Measurements from ENCODE around the gene ANKRD53.
"Not testable (repeated sequence)": the region's sequence is repeated elsewhere in the genome, so short reads cannot be mapped to it uniquely, and the experiment has no call there.

ANKRD53 gene

DNA sequence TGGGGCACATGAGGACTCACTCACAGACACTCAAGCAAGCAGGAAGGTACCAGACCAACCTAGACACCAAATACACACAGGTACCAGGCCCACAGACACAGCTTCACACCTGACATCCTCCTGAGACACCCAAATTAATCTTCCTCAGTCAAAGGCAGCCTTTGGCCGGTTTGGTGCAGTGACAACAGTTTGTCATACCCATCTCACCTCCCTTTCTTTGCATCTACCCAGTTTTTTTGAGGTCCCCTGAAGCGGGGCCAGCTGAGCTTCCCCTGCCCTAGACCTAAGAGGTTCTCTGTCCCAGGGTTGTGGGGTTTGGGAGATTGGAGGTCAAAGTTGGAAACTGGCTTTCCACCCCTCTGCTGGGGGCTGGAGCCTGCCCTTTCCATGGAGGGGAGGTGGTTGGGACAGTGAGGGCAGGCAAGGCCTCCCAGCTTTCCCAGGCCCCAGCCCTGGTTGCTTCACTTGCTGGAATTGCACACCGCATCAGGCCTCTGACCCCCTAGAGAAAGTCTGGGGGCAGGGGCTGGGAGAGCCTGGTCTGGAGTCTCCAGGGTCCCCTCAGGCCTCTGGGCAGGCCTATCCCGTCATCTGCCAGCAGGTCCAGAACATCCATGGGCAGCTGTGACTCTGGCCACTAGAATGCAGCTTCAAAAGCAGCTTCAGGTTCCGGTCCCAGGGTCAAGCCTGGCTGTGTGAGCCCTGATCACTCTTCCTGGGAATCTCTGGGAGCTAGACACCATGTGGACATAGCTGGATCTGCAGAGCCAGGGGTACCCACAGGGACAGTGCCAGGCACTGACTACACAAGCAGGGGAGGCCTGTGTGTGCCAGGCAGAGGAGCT, 28.7 kb downstream of the ANKRD53 start:
- no peak overlapping the region for H3K27ac ChIP-seq
- no peak for TF ChIP-seq ZFX (IDR thresholded peaks at IDR 0.05; ENCODE audit: borderline replicate concordance)
- TF ChIP-seq CTCF (IDR thresholded peaks at IDR 0.05) = no peak

GRCh38 chr2:71008342-71008741, 29.9 kb downstream of the ANKRD53 start:
- no peak for TF ChIP-seq ZFX (IDR thresholded peaks at IDR 0.05; ENCODE audit: borderline replicate concordance)
- TF ChIP-seq CTCF (IDR thresholded peaks at IDR 0.05) = no peak

DNA sequence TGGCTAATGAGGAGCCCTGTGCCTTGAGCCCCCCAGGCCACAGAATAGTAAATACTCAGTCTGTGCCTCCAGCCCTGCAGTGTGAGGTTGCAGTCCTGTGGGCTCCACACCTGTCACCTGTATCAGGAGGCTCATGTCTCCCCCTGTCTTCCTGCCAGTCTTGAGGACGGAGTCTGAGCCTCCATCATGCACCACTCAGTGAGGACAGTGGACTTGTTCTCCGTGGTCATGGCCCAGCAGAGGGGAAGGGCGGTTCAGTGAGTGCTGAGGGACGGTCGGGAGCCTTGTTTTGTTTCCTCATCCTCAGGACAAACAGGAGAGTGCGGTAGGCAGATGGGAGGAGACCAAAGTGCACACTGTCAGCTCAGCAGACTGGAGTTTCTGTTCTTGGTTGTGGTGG, 33.4 kb downstream of the ANKRD53 start:
- H3K27ac ChIP-seq = not testable (repeated sequence)

More at GRCh38 chr2:71008342-71008741, 29.9 kb downstream of the ANKRD53 start:
- no peak overlapping the region for H3K27ac ChIP-seq

GRCh38 chr2:71018625-71019024, 40.2 kb downstream of the ANKRD53 start:
- TF ChIP-seq CTCF (IDR thresholded peaks at IDR 0.05) = no peak
- no peak for TF ChIP-seq ZFX (IDR thresholded peaks at IDR 0.05; ENCODE audit: borderline replicate concordance)
- H3K27ac ChIP-seq = no peak overlapping the region

GRCh38 chr2:71019989-71020388, 41.6 kb downstream of the ANKRD53 start:
- not testable (repeated sequence) for H3K27ac ChIP-seq

GRCh38 chr2:71021394-71021793, 43.0 kb downstream of the ANKRD53 start:
- not testable (repeated sequence) for H3K27ac ChIP-seq

DNA sequence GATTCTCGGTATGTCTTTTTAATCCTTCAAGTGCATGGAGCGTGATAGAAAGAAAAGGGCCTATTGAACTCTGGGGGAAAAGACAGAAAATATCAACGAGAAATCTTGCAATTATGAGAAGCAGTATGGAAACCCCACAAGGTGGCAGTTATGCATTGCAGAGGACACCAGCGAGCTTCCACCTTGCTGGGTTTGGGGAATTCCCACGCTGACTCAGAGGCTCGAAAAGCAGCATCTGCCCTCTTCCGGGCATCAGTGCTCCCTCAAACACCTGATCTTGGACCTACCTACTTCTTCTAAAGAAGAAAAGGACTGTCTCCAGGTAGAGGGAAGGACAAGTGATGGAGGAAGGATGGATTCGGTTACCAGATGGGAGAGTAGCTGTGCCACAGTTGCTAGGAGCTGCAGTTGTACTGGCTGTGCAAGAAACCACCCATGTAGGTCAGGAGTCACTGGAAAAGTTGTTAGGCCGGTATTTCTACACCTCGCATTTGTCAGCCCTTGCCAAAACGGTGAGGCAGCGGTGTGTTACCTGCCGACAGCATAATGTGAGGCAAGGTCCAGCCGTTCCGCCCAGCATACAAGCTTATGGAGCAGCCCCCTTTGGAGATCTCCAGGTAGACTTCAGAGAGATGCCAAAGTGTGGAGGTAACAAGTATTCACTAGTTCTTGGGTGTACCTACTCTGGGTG, 45.3 kb downstream of the ANKRD53 start:
- not testable (repeated sequence) for H3K27ac ChIP-seq
